GM23338 (cell line): Measurements from ENCODE around the gene ETV6.

Experiments
- CREB1 ChIP-seq: fragments of 250-450 bp; sonication (Bioruptor Pico); IDR thresholded peaks from 2 replicates; pipeline ENCODE4 v1.5.0; 2020; ENCODE audit warnings: low read depth, mild to moderate bottlenecking, moderate library complexity
- CTCF ChIP-seq, 2 experiments: fragments of 200-600 bp in 1 of 2; sonication (generic) in 1 of 2; conservative IDR thresholded peaks; 2 replicates each; pipeline versions ENCODE4 v1.5.1 to v1.6.1; 2016 to 2017; ENCODE audit warnings: antibody characterized with exemption in 2 of 2, low read depth in 2 of 2, mild to moderate bottlenecking in 2 of 2, moderate library complexity in 1 of 2
- ETS1 ChIP-seq: IDR thresholded peaks from 2 replicates; pipeline ENCODE4 v1.6.1; 2016; ENCODE audit warnings: antibody characterized with exemption
- EZH2 ChIP-seq: fragments of 200-600 bp; sonication (generic); IDR thresholded peaks from one replicate; pipeline ENCODE4 v1.8.0; 2017; ENCODE audit warnings: antibody characterized with exemption, mild to moderate bottlenecking, low read depth; ENCODE audit not compliant: unreplicated experiment
- EZH2phosphoT487 ChIP-seq: fragments of 200-600 bp; sonication (generic); IDR thresholded peaks from one replicate; pipeline ENCODE4 v1.8.1; 2018; ENCODE audit warnings: antibody characterized with exemption; ENCODE audit not compliant: unreplicated experiment
- POLR2AphosphoS5 ChIP-seq: IDR thresholded peaks from 2 replicates; pipeline ENCODE4 v1.6.1; 2016; ENCODE audit warnings: antibody characterized with exemption, low read depth
- STAT1 ChIP-seq: IDR thresholded peaks from one replicate; pipeline ENCODE4 v1.6.1; 2016; ENCODE audit warnings: antibody characterized with exemption; ENCODE audit not compliant: unreplicated experiment
- ZNF114 ChIP-seq: fragments of 250-450 bp; sonication (Bioruptor Pico); IDR thresholded peaks from 2 replicates; pipeline ENCODE4 v1.5.0; 2020; ENCODE audit warnings: mild to moderate bottlenecking, moderate library complexity

- TF ChIP-seq CTCF (conservative IDR thresholded peaks at IDR 0.05; ENCODE audit: low read depth in 2 of 2) (no peak), EZH2 (no peak), POLR2AphosphoS5 (no peak), STAT1 (no peak), ETS1 (no peak), CREB1 (no peak), EZH2phosphoT487 (no peak), ZNF114 (no peak)
Observed at GRCh38 chr12:11654338-11654737, 4.9 kb downstream of the ETV6 start.
